Activated CD4-positive, alpha-beta memory T cell treated with anti-CD3 and anti-CD28 coated beads, Interleukin-2, amount 10 ng/mL, durations not matched to agents 7 days and 5 days (primary cell): ENCODE data around the gene ZDHHC12. TPM values are rescaled to one million over a fixed set of nuclear protein-coding genes. Genes with fewer than 3 reads are reported as not detected.

Source experiments
- CTCF ChIA-PET: fragments of 350-600 bp; sonication (Branson Sonifier 250); formaldehyde crosslinking; loops from one replicate; lab custom pipeline; 2021; ENCODE audit warnings: antibody characterized with exemption, inconsistent platforms; lab: Charles Lee
- POLR2A ChIA-PET: fragments of 350-600 bp; sonication (Branson Sonifier 250); formaldehyde crosslinking; loops from one replicate; lab custom pipeline; 2021; ENCODE audit warnings: antibody characterized with exemption; lab: Charles Lee
- DNase-seq: peaks from one replicate; pipeline ENCODE4 v3.0.0-alpha.2; 2020
- H3K27ac Mint-ChIP-seq: one replicate; pipeline ENCODE4 v1.8.0; 2021; ENCODE audit warnings: mild to moderate bottlenecking, mixed read lengths
- H3K27me3 Mint-ChIP-seq: one replicate; pipeline ENCODE4 v1.8.0; 2021; ENCODE audit warnings: mixed read lengths
- H3K36me3 Mint-ChIP-seq: one replicate; pipeline ENCODE4 v1.8.0; 2021; ENCODE audit warnings: low read depth, mixed read lengths
- H3K4me1 Mint-ChIP-seq: one replicate; pipeline ENCODE4 v1.8.0; 2021; ENCODE audit warnings: mixed read lengths
- H3K4me3 Mint-ChIP-seq: one replicate; pipeline ENCODE4 v1.8.0; 2021; ENCODE audit warnings: mild to moderate bottlenecking, mixed read lengths
- H3K9me3 Mint-ChIP-seq: one replicate; pipeline ENCODE4 v1.8.0; 2021; ENCODE audit warnings: mixed read lengths
- total RNA-seq, 2 experiments: library from RNA; stranded (reverse); gene quantifications; one replicate each; pipeline ENCODE4 v1.2.3, GENCODE V29; 2021

The ZDHHC12 gene
- total RNA-seq, 2 experiments from 2014 or later = 79.3 to 81.5 TPM

DNA sequence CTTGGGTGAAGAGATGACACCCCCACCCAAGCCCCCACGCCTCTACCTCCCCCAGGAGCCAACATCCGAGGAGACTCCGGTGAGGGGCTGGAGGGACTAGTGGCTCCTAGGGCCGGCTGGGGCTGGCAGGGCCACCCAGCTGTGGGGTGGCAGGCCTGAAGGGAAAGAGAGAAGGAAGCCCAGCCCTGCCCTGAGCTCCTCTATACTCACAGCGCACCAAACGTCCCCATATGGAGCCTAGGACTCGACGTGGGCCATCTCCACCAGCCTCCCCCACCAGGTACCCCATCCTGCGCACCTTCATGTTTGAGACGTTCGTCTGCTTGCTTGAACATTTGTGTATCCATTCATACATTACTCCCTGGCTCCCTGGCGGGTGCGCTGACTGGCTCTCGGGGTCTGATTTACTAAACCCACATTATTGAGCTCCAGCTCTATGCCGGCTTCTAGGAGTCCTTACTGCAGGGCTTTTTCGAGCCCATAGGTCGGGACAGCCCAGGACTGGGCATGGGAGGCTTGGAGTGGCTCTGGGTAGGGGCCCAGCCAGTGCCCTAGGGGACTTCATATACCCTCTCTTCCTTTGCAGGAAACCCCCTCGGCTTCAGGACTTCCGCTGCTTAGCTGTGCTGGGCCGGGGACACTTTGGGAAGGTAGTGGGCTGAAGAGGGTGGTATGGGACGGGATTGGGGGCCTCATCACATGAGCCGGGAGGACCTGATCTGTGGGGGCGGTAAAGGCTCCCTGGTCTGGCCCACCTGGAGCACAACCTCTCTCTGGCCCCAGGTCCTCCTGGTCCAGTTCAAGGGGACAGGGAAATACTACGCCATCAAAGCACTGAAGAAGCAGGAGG is 9.1 kb downstream of the ZDHHC12 start:
- ChIA-PET POLR2A (interaction anchor here (1.8 kb wide), 1 partner anchor 9 kb away, joined by 9 read pairs; the partner anchor contains the start of gene ZDHHC12), CTCF (no interaction called here)
- H3K27me3 Mint-ChIP-seq = no peaks in the 10 kb centered on the region
- no peaks in the 10 kb centered on the region for H3K36me3 Mint-ChIP-seq
- H3K4me1 Mint-ChIP-seq = no peaks in the 10 kb centered on the region
- no peak overlapping the region for H3K27ac Mint-ChIP-seq
- H3K4me3 Mint-ChIP-seq = no peak overlapping the region
- DNase-seq = no peak
- no peaks in the 10 kb centered on the region for H3K9me3 Mint-ChIP-seq

GRCh38 chr9:128713941-128714573 is 9.9 kb downstream of the ZDHHC12 start:
- H3K9me3 Mint-ChIP-seq = no peaks in the 10 kb centered on the region
- H3K4me3 Mint-ChIP-seq = no peak overlapping the region
- no peaks in the 10 kb centered on the region for H3K27me3 Mint-ChIP-seq
- CTCF ChIA-PET = no interaction called here
- no peaks in the 10 kb centered on the region for H3K36me3 Mint-ChIP-seq
- no peaks in the 10 kb centered on the region for H3K4me1 Mint-ChIP-seq
- DNase-seq = no peak
- no peak overlapping the region for H3K27ac Mint-ChIP-seq
- POLR2A ChIA-PET = interaction anchor here (1.8 kb wide), 1 partner anchor 10 kb away, joined by 9 read pairs; the partner anchor contains the start of gene ZDHHC12

DNA sequence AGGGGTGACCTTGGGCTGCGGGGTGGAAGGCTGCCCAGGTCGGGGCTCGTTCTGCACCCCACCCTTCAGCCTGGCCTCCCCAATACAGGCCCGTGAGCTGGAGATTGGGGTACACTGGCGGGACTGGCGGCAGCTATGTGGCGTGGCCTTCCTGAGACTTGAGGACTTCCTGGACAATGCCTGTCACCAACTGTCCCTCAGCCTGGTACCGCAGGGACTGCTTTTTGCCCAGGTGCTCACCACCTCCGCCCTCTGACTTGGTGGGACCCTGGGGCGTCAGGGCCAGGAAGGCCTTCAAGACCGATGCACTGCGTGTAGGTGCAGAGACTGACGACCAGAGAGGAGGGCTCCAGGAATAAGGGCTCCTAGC is 10.5 kb downstream of the ZDHHC12 start:
- DNase-seq = no peak
- H3K36me3 Mint-ChIP-seq = no peaks in the 10 kb centered on the region
- ChIA-PET POLR2A (interaction anchor here (1.8 kb wide), 1 partner anchor 10 kb away, joined by 9 read pairs; the partner anchor contains the start of gene ZDHHC12), CTCF (no interaction called here)
- H3K4me1 Mint-ChIP-seq = no peaks in the 10 kb centered on the region
- H3K27me3 Mint-ChIP-seq = no peaks in the 10 kb centered on the region
- no peak overlapping the region for H3K27ac Mint-ChIP-seq
- H3K9me3 Mint-ChIP-seq = no peaks in the 10 kb centered on the region
- H3K4me3 Mint-ChIP-seq = no peak overlapping the region

DNA sequence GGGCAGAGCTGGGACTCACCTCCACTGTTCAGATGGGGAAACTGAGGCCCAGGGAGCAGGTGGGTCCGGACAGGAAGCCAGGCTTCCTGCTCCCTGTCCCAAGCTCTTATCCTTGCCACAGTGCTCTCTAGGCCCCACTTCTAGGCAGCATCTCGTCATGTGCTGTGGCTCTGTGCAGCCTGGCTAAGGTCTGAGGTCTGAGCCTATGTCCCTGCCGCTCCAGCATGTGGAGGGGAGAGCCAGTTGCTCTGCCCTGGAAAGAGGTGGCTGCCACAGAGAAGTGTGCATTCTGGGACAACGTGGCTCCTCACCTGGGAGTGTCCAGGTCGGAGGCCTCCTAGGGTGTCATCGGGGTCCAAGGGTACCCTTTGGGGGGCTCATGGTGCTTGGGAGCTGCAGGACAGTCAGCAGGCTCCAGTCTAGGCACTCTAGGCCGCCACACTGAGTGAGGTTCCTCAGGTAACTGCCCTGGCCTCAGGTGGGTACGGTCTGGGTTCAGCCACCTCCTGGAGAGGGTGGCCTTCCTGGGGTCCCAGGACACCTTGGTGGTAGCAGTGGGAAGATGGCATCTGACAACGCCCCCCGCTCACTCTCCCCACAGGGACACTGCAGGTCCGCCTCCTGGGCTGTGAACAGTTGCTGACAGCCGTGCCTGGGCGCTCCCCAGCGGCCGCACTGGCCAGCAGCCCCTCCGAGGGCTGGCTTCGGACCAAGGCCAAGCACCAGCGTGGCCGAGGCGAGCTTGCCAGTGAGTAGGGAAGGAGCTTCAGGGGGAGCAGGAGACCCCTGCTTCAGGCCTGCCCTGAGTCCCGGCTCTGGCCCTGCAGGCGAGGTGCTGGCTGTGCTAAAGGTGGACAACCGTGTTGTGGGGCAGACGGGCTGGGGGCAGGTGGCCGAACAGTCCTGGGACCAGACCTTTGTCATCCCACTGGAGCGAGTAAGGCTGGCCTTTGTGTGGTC is 11.2 kb downstream of the ZDHHC12 start:
- Mint-ChIP-seq H3K9me3 (no peaks in the 10 kb centered on the region), H3K4me3 (no peak overlapping the region), H3K4me1 (no peaks in the 10 kb centered on the region), H3K27ac (no peak overlapping the region), H3K36me3 (no peaks in the 10 kb centered on the region), H3K27me3 (no peaks in the 10 kb centered on the region)
- POLR2A ChIA-PET = no interaction called here
- CTCF ChIA-PET = no interaction called here
- no peak for DNase-seq

GRCh38 chr9:128707446-128707845 is 16.5 kb downstream of the ZDHHC12 start:
- ChIA-PET CTCF (interaction anchor here (0.7 kb wide), 1 partner anchor 63 kb away, joined by 3 read pairs; no protein-coding TSS in a partner anchor), POLR2A (interaction anchor here (4.2 kb wide), 1 partner anchor 17 kb away, joined by 22 read pairs; the partner anchor contains the start of gene SET)
- H3K27ac Mint-ChIP-seq = no peak overlapping the region
- no peaks in the 10 kb centered on the region for H3K27me3 Mint-ChIP-seq
- no peaks in the 10 kb centered on the region for H3K9me3 Mint-ChIP-seq
- H3K4me3 Mint-ChIP-seq = no peak overlapping the region
- no peaks in the 10 kb centered on the region for H3K36me3 Mint-ChIP-seq
- DNase-seq = no peak
- H3K4me1 Mint-ChIP-seq = peaks cover 4% of the 10 kb centered on the region

- Mint-ChIP-seq H3K4me3 (no peak overlapping the region), H3K36me3 (no peaks in the 10 kb centered on the region), H3K9me3 (no peaks in the 10 kb centered on the region), H3K4me1 (peaks cover 8% of the 10 kb centered on the region), H3K27ac (no peak overlapping the region), H3K27me3 (no peaks in the 10 kb centered on the region)
- ChIA-PET POLR2A (interaction anchor here (0.7 to 4.2 kb wide), 3 partner anchors 10 to 16 kb away, joined by 3 to 22 read pairs (median 5); partner anchors contain the start of gene SET), CTCF (interaction anchor here (0.6 to 1.6 kb wide), 2 partner anchors 11 to 17 kb away, joined by 3 to 5 read pairs; partner anchors contain the start of gene ZDHHC12)
- no peak for DNase-seq
Measured at GRCh38 chr9:128706671-128707381, 17.1 kb downstream of the ZDHHC12 start.

DNA sequence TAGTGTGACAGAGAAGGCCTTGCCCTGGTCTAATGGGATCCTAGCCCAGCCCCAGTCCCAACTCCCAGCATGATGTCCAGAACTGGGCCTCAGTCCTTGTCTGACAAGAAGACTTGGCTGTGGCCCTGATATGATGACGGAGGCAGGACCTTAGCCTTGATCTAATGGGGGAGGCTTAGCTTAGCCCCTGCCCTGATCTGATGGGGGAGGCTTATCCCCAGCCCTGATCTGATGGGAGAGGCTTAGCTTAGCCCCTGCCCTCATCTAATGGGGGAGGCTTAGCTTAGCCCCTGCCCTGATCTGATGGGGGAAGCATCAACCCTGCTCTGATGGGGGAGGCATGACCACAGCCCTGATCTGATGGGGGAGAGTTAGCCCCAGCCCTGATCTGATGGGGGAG is 17.9 kb downstream of the ZDHHC12 start:
- no peak for DNase-seq
- ChIA-PET POLR2A (interaction anchor here (0.7 to 4.2 kb wide), 5 partner anchors 9 to 18 kb away, joined by 3 to 22 read pairs (median 3); partner anchors contain the start of genes SET and ZDHHC12), CTCF (interaction anchor here (0.6 to 1.6 kb wide), 2 partner anchors 12 to 18 kb away, joined by 3 to 5 read pairs; partner anchors contain the start of gene ZDHHC12)
- Mint-ChIP-seq H3K27ac (no peak overlapping the region), H3K27me3 (no peaks in the 10 kb centered on the region), H3K36me3 (no peaks in the 10 kb centered on the region), H3K4me1 (peaks cover 13% of the 10 kb centered on the region), H3K9me3 (no peaks in the 10 kb centered on the region), H3K4me3 (no peak overlapping the region)

DNA sequence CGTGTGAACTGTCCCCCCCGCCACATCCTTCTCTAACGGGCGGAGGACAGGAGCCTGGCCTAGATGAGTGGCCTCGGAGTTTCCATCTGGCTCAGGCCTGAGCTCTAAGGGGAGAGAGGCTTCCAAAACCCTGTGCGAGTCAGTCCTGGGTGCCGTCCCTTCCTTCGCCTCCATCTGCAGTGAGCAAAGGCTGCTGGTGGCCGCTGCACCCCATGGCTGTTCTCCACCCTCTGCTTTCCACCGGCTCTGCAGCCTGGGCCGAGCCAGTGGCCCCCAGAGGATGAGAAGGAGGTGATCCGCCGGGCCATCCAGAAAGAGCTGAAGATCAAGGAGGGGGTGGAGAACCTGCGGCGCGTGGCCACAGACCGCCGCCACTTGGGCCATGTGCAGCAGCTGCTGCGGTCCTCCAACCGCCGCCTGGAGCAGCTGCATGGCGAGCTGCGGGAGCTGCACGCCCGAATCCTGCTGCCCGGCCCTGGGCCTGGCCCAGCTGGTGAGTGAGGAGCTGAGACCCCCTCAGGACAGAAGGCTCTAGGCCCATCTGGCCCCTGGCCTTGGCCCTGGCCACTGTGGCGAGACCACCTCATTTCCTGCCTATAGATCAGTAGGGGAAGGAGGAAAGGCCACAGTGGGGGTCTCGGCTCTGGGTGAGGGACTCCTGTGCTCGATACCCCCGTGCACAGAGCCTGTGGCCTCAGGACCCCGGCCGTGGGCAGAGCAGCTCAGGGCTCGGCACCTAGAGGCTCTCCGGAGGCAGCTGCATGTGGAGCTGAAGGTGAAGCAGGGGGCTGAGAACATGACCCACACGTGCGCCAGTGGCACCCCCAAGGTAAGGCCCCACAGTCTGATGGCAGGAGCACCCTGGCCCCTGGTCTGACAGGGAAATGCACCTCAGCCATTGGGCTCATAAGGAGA is 18.6 kb downstream of the ZDHHC12 start:
- H3K27ac Mint-ChIP-seq = no peak overlapping the region
- H3K4me1 Mint-ChIP-seq = peaks cover 13% of the 10 kb centered on the region
- POLR2A ChIA-PET = interaction anchor here (0.6 to 4.2 kb wide), 6 partner anchors 9 to 96 kb away, joined by 3 to 22 read pairs (median 3); partner anchors contain the start of genes SET and ZDHHC12
- H3K27me3 Mint-ChIP-seq = no peaks in the 10 kb centered on the region
- DNase-seq = no peak
- no peak overlapping the region for H3K4me3 Mint-ChIP-seq
- CTCF ChIA-PET = interaction anchor here (1.6 kb wide), 1 partner anchor 19 kb away, joined by 5 read pairs; the partner anchor contains the start of gene ZDHHC12
- H3K9me3 Mint-ChIP-seq = no peaks in the 10 kb centered on the region
- H3K36me3 Mint-ChIP-seq = no peaks in the 10 kb centered on the region

GRCh38 chr9:128704356-128704670 is 19.6 kb downstream of the ZDHHC12 start:
- ChIA-PET CTCF (interaction anchor here (1.2 kb wide), 1 partner anchor 114 kb away, joined by 3 read pairs; the partner anchor contains the start of gene ENDOG), POLR2A (interaction anchor here (1.0 to 4.2 kb wide), 3 partner anchors 9 to 15 kb away, joined by 3 to 22 read pairs (median 3); partner anchors contain the start of gene SET)
- H3K4me1 Mint-ChIP-seq = peaks cover 13% of the 10 kb centered on the region

DNA sequence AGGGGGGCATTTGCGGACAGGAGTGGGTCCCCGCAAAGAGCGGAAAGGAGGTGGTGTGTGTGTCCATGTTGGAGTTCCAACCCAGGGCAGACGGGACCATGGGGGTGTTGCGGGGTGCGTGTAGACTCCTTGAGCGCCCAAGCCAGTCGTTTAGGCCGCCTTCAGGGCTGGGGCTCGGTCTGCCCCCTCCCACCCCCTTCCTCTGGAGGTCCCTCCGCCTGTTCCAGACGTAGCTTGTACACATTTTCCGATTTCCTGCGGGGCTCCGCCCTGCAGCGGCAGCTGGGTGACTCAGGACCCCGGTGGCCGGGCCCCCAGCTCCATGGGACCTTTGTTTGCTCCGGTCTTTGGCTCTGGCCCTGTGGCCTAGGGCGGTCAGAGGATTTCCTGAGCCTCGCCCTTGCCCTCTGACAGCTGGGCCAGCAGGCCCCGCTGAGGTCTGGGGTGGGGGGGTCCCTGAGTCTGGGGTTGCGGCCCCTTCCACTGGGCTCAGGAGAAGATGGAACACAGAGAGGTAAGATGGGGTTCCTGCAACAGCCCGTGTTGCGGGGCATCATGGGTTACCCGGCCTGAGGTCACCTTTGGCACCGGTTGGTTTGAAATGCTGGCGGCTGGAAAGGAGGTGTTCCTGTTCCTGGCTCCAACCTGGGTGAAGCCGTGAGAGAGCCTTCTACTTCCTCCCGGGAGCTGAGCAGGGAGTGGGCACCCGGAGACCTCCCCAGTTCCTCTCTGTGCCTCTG is 20.1 kb downstream of the ZDHHC12 start:
- DNase-seq = no peak
- Mint-ChIP-seq H3K27ac (no peak overlapping the region), H3K27me3 (no peaks in the 10 kb centered on the region), H3K36me3 (no peaks in the 10 kb centered on the region), H3K9me3 (no peaks in the 10 kb centered on the region), H3K4me3 (peak overlapping the region; percentile 82), H3K4me1 (peaks cover 13% of the 10 kb centered on the region)
- CTCF ChIA-PET = interaction anchor here (1.2 kb wide), 1 partner anchor 115 kb away, joined by 3 read pairs; the partner anchor contains the start of gene ENDOG
- POLR2A ChIA-PET = interaction anchor here (1.0 to 4.2 kb wide), 4 partner anchors 8 to 178 kb away, joined by 3 to 22 read pairs (median 3); partner anchors contain the start of genes KYAT1 and SET

More at GRCh38 chr9:128704356-128704670, 19.6 kb downstream of the ZDHHC12 start:
- no peaks in the 10 kb centered on the region for H3K9me3 Mint-ChIP-seq
- no peaks in the 10 kb centered on the region for H3K27me3 Mint-ChIP-seq
- no peaks in the 10 kb centered on the region for H3K36me3 Mint-ChIP-seq
- H3K27ac Mint-ChIP-seq = no peak overlapping the region
- H3K4me3 Mint-ChIP-seq = no peak overlapping the region
- DNase-seq = no peak
